ENCODE measurements around the gene SKIL. TPM values are rescaled to one million over a fixed set of nuclear protein-coding genes. Genes with fewer than 3 reads are reported as not detected.

Gene SKIL
- total RNA-seq, 1 experiment from 2014 or later = 15.1 TPM

GRCh38 chr3:170431054-170431453 is 73.5 kb downstream of the SKIL start:
- H3K4me2 ChIP-seq (ENCODE audit: low read length) = no peak overlapping the region
- no peaks in the 10 kb centered on the region for H3K9me2 ChIP-seq (ENCODE audit: insufficient read depth)
- BruUV-seq (replicated peaks) = no TSS peak
- CTCF ChIA-PET = interaction anchor here (1.9 kb wide), 1 partner anchor 380 kb away, joined by 11 read pairs; no protein-coding TSS in a partner anchor
- peaks cover 7 to 13% of the 10 kb centered on the region in 2 experiments; a peak in 3 of 4 replicates for H3K4me1 ChIP-seq (ENCODE audit: control insufficient read depth in 1 of 2, insufficient read depth in 2 of 2, low read length in 2 of 2)
- H3K36me3 ChIP-seq (ENCODE audit: control insufficient read depth in 1 of 2, insufficient read depth in 2 of 2, low read length in 2 of 2) = no peaks in the 10 kb centered on the region
- DNase-seq (ENCODE audit: low read depth, low spot score) (no peak), ATAC-seq (no peak)
- no peaks in the 10 kb centered on the region for H4K20me1 ChIP-seq (ENCODE audit: insufficient read depth)
- no peak overlapping the region for H3K9ac ChIP-seq (ENCODE audit: low read length)
- H3K27me3 ChIP-seq (ENCODE audit: insufficient read depth, low read length) = 0 out of 2 replicates have a peak, but pooled peaks cover 7% of the 10 kb centered on the region
- RAD21 ChIA-PET (ENCODE audit: low non-redundant PET in 1 of 2, low total read pairs in 2 of 2, uncharacterized antibody in 2 of 2, unreplicated experiment in 2 of 2) = no interaction called here
- no peak overlapping the region for H3K27ac ChIP-seq (ENCODE audit: low read depth, low read length)
- no peaks in the 10 kb centered on the region for H3K79me2 ChIP-seq (ENCODE audit: insufficient read depth, low read length)
- H3K9me3 ChIP-seq (ENCODE audit: control insufficient read depth in 1 of 2, insufficient read depth in 1 of 2, low read depth in 1 of 2, low read length in 2 of 2) = no peaks in the 10 kb centered on the region
- intact Hi-C loops (cut with micrococcal nuclease) = no loop called here
- no peak overlapping the region for H3K4me3 ChIP-seq (replicated peaks in 1 of 2; ENCODE audit: low read depth in 1 of 2, low read length in 2 of 2)
- POLR2A ChIA-PET = no interaction called here
- no peak overlapping the region for H2AFZ ChIP-seq (ENCODE audit: low read depth, low read length, poor library complexity, severe bottlenecking)
- TF ChIP-seq FOSL1 (IDR thresholded peaks at IDR 0.05; ENCODE audit: low read depth) = no peak
- TF ChIP-seq JUND (IDR thresholded peaks at IDR 0.05) = no peak
- TF ChIP-seq SRF (IDR thresholded peaks at IDR 0.05; ENCODE audit: low read depth) = no peak
- TF ChIP-seq SP1 (IDR thresholded peaks at IDR 0.05; ENCODE audit: low read depth) = no peak
- TF ChIP-seq, protein P1, sequence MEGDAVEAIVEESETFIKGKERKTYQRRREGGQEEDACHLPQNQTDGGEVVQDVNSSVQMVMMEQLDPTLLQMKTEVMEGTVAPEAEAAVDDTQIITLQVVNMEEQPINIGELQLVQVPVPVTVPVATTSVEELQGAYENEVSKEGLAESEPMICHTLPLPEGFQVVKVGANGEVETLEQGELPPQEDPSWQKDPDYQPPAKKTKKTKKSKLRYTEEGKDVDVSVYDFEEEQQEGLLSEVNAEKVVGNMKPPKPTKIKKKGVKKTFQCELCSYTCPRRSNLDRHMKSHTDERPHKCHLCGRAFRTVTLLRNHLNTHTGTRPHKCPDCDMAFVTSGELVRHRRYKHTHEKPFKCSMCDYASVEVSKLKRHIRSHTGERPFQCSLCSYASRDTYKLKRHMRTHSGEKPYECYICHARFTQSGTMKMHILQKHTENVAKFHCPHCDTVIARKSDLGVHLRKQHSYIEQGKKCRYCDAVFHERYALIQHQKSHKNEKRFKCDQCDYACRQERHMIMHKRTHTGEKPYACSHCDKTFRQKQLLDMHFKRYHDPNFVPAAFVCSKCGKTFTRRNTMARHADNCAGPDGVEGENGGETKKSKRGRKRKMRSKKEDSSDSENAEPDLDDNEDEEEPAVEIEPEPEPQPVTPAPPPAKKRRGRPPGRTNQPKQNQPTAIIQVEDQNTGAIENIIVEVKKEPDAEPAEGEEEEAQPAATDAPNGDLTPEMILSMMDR (IDR thresholded peaks at IDR 0.05 in 2 of 3, conservative IDR thresholded peaks at IDR 0.05 in 1 of 3; ENCODE audit: borderline replicate concordance in 1 of 3, insufficient read depth in 1 of 3, low read depth in 2 of 3, low read length in 2 of 3) = peak in 2 of 3 experiments; percentile 28 to 42; a peak in 3 of 6 replicates

- no peak for ATAC-seq
- CTCF ChIA-PET = no interaction called here
- TF ChIP-seq SRF (IDR thresholded peaks at IDR 0.05; ENCODE audit: low read depth) (no peak), YY1 (IDR thresholded peaks at IDR 0.05; ENCODE audit: extremely low read depth, insufficient replicate concordance, low read depth, low read length) (no peak), CEBPB (IDR thresholded peaks at IDR 0.05; ENCODE audit: low read depth) (no peak), CBX3 (IDR thresholded peaks at IDR 0.05; ENCODE audit: low read depth) (no peak), EZH2phosphoT487 (IDR thresholded peaks at IDR 0.05; ENCODE audit: borderline replicate concordance) (no peak), ZBTB33 (IDR thresholded peaks at IDR 0.05; ENCODE audit: extremely low read depth, insufficient replicate concordance, low read length) (no peak), POLR2A (IDR thresholded peaks at IDR 0.05; ENCODE audit: borderline replicate concordance, extremely low read depth, insufficient read depth, insufficient read length) (no peak), ZNF274 (IDR thresholded peaks at IDR 0.05; ENCODE audit: low read depth, low read length) (no peak), SIN3A (IDR thresholded peaks at IDR 0.05; ENCODE audit: low read depth) (no peak)
- TF ChIP-seq, protein P2, sequence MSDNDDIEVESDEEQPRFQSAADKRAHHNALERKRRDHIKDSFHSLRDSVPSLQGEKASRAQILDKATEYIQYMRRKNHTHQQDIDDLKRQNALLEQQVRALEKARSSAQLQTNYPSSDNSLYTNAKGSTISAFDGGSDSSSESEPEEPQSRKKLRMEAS (IDR thresholded peaks at IDR 0.05) = no peak
- TF ChIP-seq, protein P3, sequence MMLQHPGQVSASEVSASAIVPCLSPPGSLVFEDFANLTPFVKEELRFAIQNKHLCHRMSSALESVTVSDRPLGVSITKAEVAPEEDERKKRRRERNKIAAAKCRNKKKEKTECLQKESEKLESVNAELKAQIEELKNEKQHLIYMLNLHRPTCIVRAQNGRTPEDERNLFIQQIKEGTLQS (IDR thresholded peaks at IDR 0.05) = no peak
Measured at GRCh38 chr3:170432416-170432815, 74.9 kb downstream of the SKIL start.

More at GRCh38 chr3:170432416-170432815, 74.9 kb downstream of the SKIL start:
- H2AFZ ChIP-seq (ENCODE audit: low read depth, low read length, poor library complexity, severe bottlenecking) = no peak overlapping the region
- H3K9ac ChIP-seq (ENCODE audit: low read length) = no peak overlapping the region
- intact Hi-C loops (cut with micrococcal nuclease) = no loop called here
- no TSS peak for BruUV-seq (replicated peaks)
- H4K20me1 ChIP-seq (ENCODE audit: insufficient read depth) = no peaks in the 10 kb centered on the region
- H3K9me2 ChIP-seq (ENCODE audit: insufficient read depth) = no peaks in the 10 kb centered on the region
- H3K79me2 ChIP-seq (ENCODE audit: insufficient read depth, low read length) = no peaks in the 10 kb centered on the region
- no peaks in the 10 kb centered on the region for H3K36me3 ChIP-seq (ENCODE audit: control insufficient read depth in 1 of 2, insufficient read depth in 2 of 2, low read length in 2 of 2)
- no peaks in the 10 kb centered on the region for H3K9me3 ChIP-seq (ENCODE audit: control insufficient read depth in 1 of 2, insufficient read depth in 1 of 2, low read depth in 1 of 2, low read length in 2 of 2)
- no peak overlapping the region for H3K27ac ChIP-seq (ENCODE audit: low read depth, low read length)
- no peak overlapping the region for H3K4me2 ChIP-seq (ENCODE audit: low read length)
- peaks cover 7 to 13% of the 10 kb centered on the region in 2 experiments; a peak in 3 of 4 replicates for H3K4me1 ChIP-seq (ENCODE audit: control insufficient read depth in 1 of 2, insufficient read depth in 2 of 2, low read length in 2 of 2)
- DNase-seq (ENCODE audit: low read depth, low spot score) = no peak
- H3K4me3 ChIP-seq (replicated peaks in 1 of 2; ENCODE audit: low read depth in 1 of 2, low read length in 2 of 2) = no peak overlapping the region
- ChIA-PET POLR2A (no interaction called here), RAD21 (ENCODE audit: low non-redundant PET in 1 of 2, low total read pairs in 2 of 2, uncharacterized antibody in 2 of 2, unreplicated experiment in 2 of 2) (no interaction called here)
- H3K27me3 ChIP-seq (ENCODE audit: insufficient read depth, low read length) = 0 out of 2 replicates have a peak, but pooled peaks cover 7% of the 10 kb centered on the region
